Heart left ventricle (tissue), 16 donors: Measurements from ENCODE around the gene DDOST. TPM values are rescaled to one million over a fixed set of nuclear protein-coding genes. Genes with fewer than 3 reads are reported as not detected.

Experiments
- ATAC-seq, 4 donors: fragments of 200-7000 bp; cut with Tn5 transposase; one replicate each; pipeline ENCODE4 v1.9.1; 2020 to 2022; ENCODE audit warnings: moderate library complexity in 4 of 4, mild to moderate bottlenecking in 3 of 4, moderate number of reproducible peaks in 1 of 4
- DNase-seq, 5 donors: peaks; one replicate each; pipeline ENCODE4 v3.0.0-alpha.2; 2020
- H3K27ac ChIP-seq, 12 donors: fragments of 200-600 bp; sonication (generic) in 4 of 12; one replicate each; pipeline versions ENCODE4 v1.5.0 to v1.8.0; 2016 to 2022; ENCODE audit warnings: mild to moderate bottlenecking in 2 of 12
- H3K27me3 ChIP-seq, 9 donors: fragments of 200-600 bp; sonication (generic) in 2 of 9; one replicate each; pipeline versions ENCODE4 v1.5.1 to v1.8.0; 2016 to 2022; ENCODE audit warnings: mild to moderate bottlenecking in 3 of 9
- H3K36me3 ChIP-seq, 9 donors: fragments of 200-600 bp; sonication (generic) in 2 of 9; one replicate each; pipeline versions ENCODE4 v1.5.0 to v1.8.0; 2018 to 2022; ENCODE audit warnings: mild to moderate bottlenecking in 2 of 9
- H3K4me1 ChIP-seq, 12 donors: fragments of 200-600 bp; sonication (generic) in 4 of 12; one replicate each; pipeline versions ENCODE4 v1.5.0 to v1.8.0; 2016 to 2022; ENCODE audit warnings: mild to moderate bottlenecking in 3 of 12
- H3K4me3 ChIP-seq, 12 donors: fragments of 200-600 bp; sonication (generic) in 4 of 12; one replicate each; pipeline versions ENCODE4 v1.5.0 to v1.8.0; 2017 to 2022; ENCODE audit warnings: mild to moderate bottlenecking in 9 of 12, moderate library complexity in 4 of 12
- H3K9me3 ChIP-seq, 12 donors: fragments of 200-600 bp; sonication (generic) in 4 of 12; one replicate each; pipeline versions ENCODE4 v1.5.0 to v1.8.0; 2016 to 2022; ENCODE audit warnings: mild to moderate bottlenecking in 1 of 12
- POLR2A ChIP-seq, 2 donors: fragments of 450-650 bp; IDR thresholded peaks; one replicate each; pipeline ENCODE4 v1.6.1; 2017; ENCODE audit warnings: antibody characterized with exemption in 2 of 2, mild to moderate bottlenecking in 2 of 2, moderate library complexity in 2 of 2
- WGBS, 4 donors: extraction: QIAGEN DNeasy Blood & Tissue Kit in 2 of 4; methylation state at CpG; one replicate each; pipeline versions ENCODE4 v1.1.5 to v1.1.7; 2013 to 2018; 5-methylcytosine and 5-hydroxymethylcytosine counted together
- intact Hi-C, 10 donors: fragments of 100-400 bp; cut with DNase I; formaldehyde crosslinking; loops; one replicate each; pipeline versions ENCODE4 v1.11.1 to v1.14.2; 2022
- polyA plus RNA-seq, 2 donors: library from polyadenylated mRNA; stranded (reverse); fragments of 200-250 nt; gene quantifications; one replicate each; pipeline ENCODE4 v1.2.3, GENCODE V29; 2013
- total RNA-seq, 9 donors: library from RNA; depleted of rRNA in 2 of 9; stranded (reverse); fragments of >200 nt in 2 of 9; fragmentation: NEBNext Ultra II Directional in 3 of 9; extraction: Animal tissue kit (Norgen Biotek cat#: 25700) in 3 of 9; gene quantifications; one replicate each; pipeline versions ENCODE4 v1.1.0 to v1.2.4, GENCODE V29; 2016 to 2023
- TF ChIP-seq, protein P1 (sequence below), 12 donors: fragments of 200-600 bp; sonication (generic) in 4 of 12; IDR thresholded peaks; one replicate each; pipeline versions ENCODE4 v1.5.0 to v1.8.0; 2018 to 2022; ENCODE audit warnings: antibody characterized with exemption in 12 of 12, mild to moderate bottlenecking in 5 of 12
- donor health status: ischemic (EF 13 %, LVEDD 7.1; RV severe dilation, severe dysfunction).
- donor health status: healthy with polysubstance abuse.
- donor health status: DM: no; HTN: yes; CAD: no.
- donor health status: DM: no; HTN: no; CAD: no.
- donor health status: ischemic (EF 25% LVEDD 6.9; RV normal size, moderate dysfunction).
- donor health status: ischemic (EF 25% LVEDD 5.7; RV mildly dilated, moderate dysfunction).
- donor health status: healthy.
- donor health status: DM: yes; HTN: yes; CAD: no.
- donor health status: ischemic (EF 35%, LVEDD 5.7; RV mildly dilated, moderate dysfunction).
- donor health status: nonischemic (EF 11% LVEDD 7.7; RV severe dilation, severe dysfunction).
- donor health status: DM: yes; HTN: yes; CAD: no.
- donor health status: PGD.
- donor health status: ischemic (EF 29% LVEDD 5.4; RV normal size, mild dysfunction).
- donor health status: nonischemic (EF 23%, LVEDD 6.1; RV moderate dilation, normal function).

The DDOST gene
- total and polyA plus RNA-seq, 11 donors: 88.9 to 211 (median 128) TPM

DNA sequence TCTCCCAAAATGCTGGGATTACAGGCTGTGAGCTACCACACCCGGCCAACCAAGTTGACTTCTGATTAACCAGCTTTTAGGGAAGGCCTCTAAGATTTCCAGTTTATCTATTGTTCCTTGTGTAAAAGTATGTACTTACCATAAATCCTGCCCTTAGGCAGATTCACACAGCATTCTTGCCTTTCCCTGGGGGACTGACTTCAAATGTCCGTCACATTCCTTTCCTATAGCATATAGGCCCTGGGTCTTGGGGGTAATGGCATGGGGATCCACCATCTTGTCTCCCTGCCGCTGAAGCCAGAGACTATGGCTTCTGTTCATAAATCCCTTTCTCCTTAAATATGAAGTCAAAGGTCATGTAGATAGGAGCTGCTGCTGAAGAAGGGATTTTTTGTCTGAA is 28.8 kb downstream of the DDOST start:
- Histone ChIP-seq H3K36me3 (peaks cover 0 to 15% (median 10%) of the 10 kb centered on the region in 9 donors), H3K27me3 (no peaks in the 10 kb centered on the region), H3K9me3 (no peaks in the 10 kb centered on the region), H3K27ac (no peak overlapping the region), H3K4me3 (no peak overlapping the region), H3K4me1 (peaks cover 0 to 31% (median 15%) of the 10 kb centered on the region in 12 donors)
- TF ChIP-seq, protein P1, sequence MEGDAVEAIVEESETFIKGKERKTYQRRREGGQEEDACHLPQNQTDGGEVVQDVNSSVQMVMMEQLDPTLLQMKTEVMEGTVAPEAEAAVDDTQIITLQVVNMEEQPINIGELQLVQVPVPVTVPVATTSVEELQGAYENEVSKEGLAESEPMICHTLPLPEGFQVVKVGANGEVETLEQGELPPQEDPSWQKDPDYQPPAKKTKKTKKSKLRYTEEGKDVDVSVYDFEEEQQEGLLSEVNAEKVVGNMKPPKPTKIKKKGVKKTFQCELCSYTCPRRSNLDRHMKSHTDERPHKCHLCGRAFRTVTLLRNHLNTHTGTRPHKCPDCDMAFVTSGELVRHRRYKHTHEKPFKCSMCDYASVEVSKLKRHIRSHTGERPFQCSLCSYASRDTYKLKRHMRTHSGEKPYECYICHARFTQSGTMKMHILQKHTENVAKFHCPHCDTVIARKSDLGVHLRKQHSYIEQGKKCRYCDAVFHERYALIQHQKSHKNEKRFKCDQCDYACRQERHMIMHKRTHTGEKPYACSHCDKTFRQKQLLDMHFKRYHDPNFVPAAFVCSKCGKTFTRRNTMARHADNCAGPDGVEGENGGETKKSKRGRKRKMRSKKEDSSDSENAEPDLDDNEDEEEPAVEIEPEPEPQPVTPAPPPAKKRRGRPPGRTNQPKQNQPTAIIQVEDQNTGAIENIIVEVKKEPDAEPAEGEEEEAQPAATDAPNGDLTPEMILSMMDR (IDR thresholded peaks at IDR 0.05): no peak
- TF ChIP-seq POLR2A (IDR thresholded peaks at IDR 0.05): no peak
- 84 to 93% (median 92%) methylated on average over 3 of the region's 3 CpGs for WGBS, 4 donors
- DNase-seq (no peak), ATAC-seq (no peak)
- intact Hi-C loops: loop anchor here in 7 of 10 donors (2.0 to 5.0 kb wide), 6 partner anchors 45 to 125 kb away; partner anchors contain the start of genes CDA (in 1 of the 7) and MUL1 (in 1 of the 7)

- intact Hi-C loops: loop anchor here in 6 of 10 donors (5.0 kb wide), 4 partner anchors 43 to 123 kb away; partner anchors contain the start of genes CDA (in 1 of the 6) and MUL1 (in 1 of the 6)
- H3K27me3 ChIP-seq: no peaks in the 10 kb centered on the region
- no peak for DNase-seq
- TF ChIP-seq, protein P1 (IDR thresholded peaks at IDR 0.05): no peak
- no peak for TF ChIP-seq POLR2A (IDR thresholded peaks at IDR 0.05)
- no peak for ATAC-seq
- no peaks in the 10 kb centered on the region for H3K36me3 ChIP-seq
- H3K4me1 ChIP-seq: peaks cover 0 to 22% (median 15%) of the 10 kb centered on the region in 12 donors
- 11 to 29% (median 26%) methylated on average over 4 of the region's 4 CpGs for WGBS, 4 donors
- H3K4me3 ChIP-seq: no peak overlapping the region
- no peak overlapping the region for H3K27ac ChIP-seq
- H3K9me3 ChIP-seq: no peaks in the 10 kb centered on the region
Measured at GRCh38 chr1:20630729-20631128, 30.4 kb downstream of the DDOST start.

DNA sequence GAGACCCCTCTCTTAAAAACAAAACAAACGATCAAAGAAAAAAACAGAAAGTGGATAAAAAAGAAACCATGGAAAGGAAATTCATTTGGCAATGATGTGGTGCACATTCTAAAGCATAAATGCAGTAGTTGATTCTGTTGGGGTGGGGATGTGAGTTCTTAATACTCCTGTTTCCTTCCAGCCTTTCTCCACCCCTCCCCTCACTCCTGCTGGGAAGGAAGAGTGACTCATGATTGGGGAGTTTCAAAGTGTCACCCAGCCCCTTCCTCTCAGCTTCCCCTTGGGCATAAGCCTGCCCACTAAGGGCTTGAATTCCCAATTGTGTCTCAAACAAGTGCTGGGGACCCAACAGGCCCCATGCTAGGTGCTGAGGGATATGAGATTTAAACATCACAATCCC is 34.6 kb downstream of the DDOST start:
- TF ChIP-seq, protein P1 (IDR thresholded peaks at IDR 0.05): no peak
- TF ChIP-seq POLR2A (IDR thresholded peaks at IDR 0.05): no peak
- no peak overlapping the region for H3K27ac ChIP-seq
- 54 to 73% (median 58%) methylated on average over 1 of the region's 1 CpG for WGBS, 4 donors
- no peak overlapping the region for H3K4me3 ChIP-seq
- intact Hi-C loops: no loop called here
- H3K36me3 ChIP-seq: no peaks in the 10 kb centered on the region
- no peak for ATAC-seq
- no peaks in the 10 kb centered on the region for H3K9me3 ChIP-seq
- no peaks in the 10 kb centered on the region for H3K4me1 ChIP-seq
- DNase-seq: no peak
- no peaks in the 10 kb centered on the region for H3K27me3 ChIP-seq

GRCh38 chr1:20626098-20626427 is 35.1 kb downstream of the DDOST start:
- Histone ChIP-seq H3K4me3 (no peak overlapping the region), H3K27me3 (no peaks in the 10 kb centered on the region), H3K27ac (no peak overlapping the region), H3K9me3 (no peaks in the 10 kb centered on the region), H3K36me3 (no peaks in the 10 kb centered on the region), H3K4me1 (no peaks in the 10 kb centered on the region)
- 42 to 73% (median 53%) methylated on average over 1 of the region's 1 CpG for WGBS, 4 donors
- TF ChIP-seq, protein P1 (IDR thresholded peaks at IDR 0.05): no peak
- TF ChIP-seq POLR2A (IDR thresholded peaks at IDR 0.05): no peak
- ATAC-seq: no peak
- DNase-seq: no peak
- intact Hi-C loops: no loop called here
